GM23248 (cell line): ENCODE results near the gene PTPRH. TPM values are rescaled to one million over a fixed set of nuclear protein-coding genes. Genes with fewer than 3 reads are reported as not detected.

ENCODE experiments used
- DNase-seq: peaks from one replicate; pipeline ENCODE4 v3.0.0-alpha.2; 2015
- H2AFZ ChIP-seq: fragments of 200-600 bp; sonication (generic); 2 replicates; pipeline ENCODE4 v1.6.1; 2016; ENCODE audit warnings: antibody characterized with exemption
- H3F3A ChIP-seq: fragments of 200-600 bp; sonication (generic); 2 replicates; pipeline ENCODE4 v1.6.1; 2016; ENCODE audit warnings: mild to moderate bottlenecking, antibody characterized with exemption, mixed run types; ENCODE audit not compliant: insufficient read depth
- H3K27ac ChIP-seq: fragments of 200-600 bp; sonication (generic); 2 replicates; pipeline ENCODE4 v1.5.1; 2016; ENCODE audit warnings: mild to moderate bottlenecking
- H3K27me3 ChIP-seq: fragments of 200-600 bp; sonication (generic); replicated peaks from 2 replicates; pipeline ENCODE4 v1.6.1; 2016; ENCODE audit warnings: mild to moderate bottlenecking; ENCODE audit not compliant: insufficient read depth
- H3K36me3 ChIP-seq: fragments of 200-600 bp; sonication (generic); 2 replicates; pipeline ENCODE4 v1.6.1; 2016; ENCODE audit warnings: low read depth, mild to moderate bottlenecking
- H3K4me1 ChIP-seq: fragments of 200-600 bp; sonication (generic); 2 replicates; pipeline ENCODE4 v1.6.1; 2016; ENCODE audit warnings: mild to moderate bottlenecking; ENCODE audit not compliant: insufficient read depth
- H3K4me2 ChIP-seq: fragments of 200-600 bp; sonication (generic); one replicate; pipeline ENCODE4 v1.6.1; 2016; ENCODE audit warnings: mild to moderate bottlenecking; ENCODE audit not compliant: unreplicated experiment
- H3K4me3 ChIP-seq: fragments of 200-600 bp; sonication (generic); 2 replicates; pipeline ENCODE4 v1.5.1; 2016; ENCODE audit warnings: mild to moderate bottlenecking
- H3K79me2 ChIP-seq: fragments of 200-600 bp; sonication (generic); 2 replicates; pipeline ENCODE4 v1.6.1; 2016; ENCODE audit warnings: mild to moderate bottlenecking; ENCODE audit not compliant: insufficient read depth
- H3K9ac ChIP-seq: fragments of 200-600 bp; sonication (generic); 2 replicates; pipeline ENCODE4 v1.6.1; 2016; ENCODE audit warnings: mild to moderate bottlenecking
- H3K9me2 ChIP-seq: fragments of 200-600 bp; sonication (generic); 2 replicates; pipeline ENCODE4 v1.6.1; 2016; ENCODE audit warnings: mixed run types, mild to moderate bottlenecking, moderate library complexity; ENCODE audit not compliant: insufficient read depth
- H3K9me3 ChIP-seq: fragments of 200-600 bp; sonication (generic); one replicate; pipeline ENCODE4 v1.6.1; 2017; ENCODE audit warnings: low read depth
- H4K20me1 ChIP-seq: fragments of 200-600 bp; sonication (generic); 2 replicates; pipeline ENCODE4 v1.6.0; 2016; ENCODE audit not compliant: insufficient read depth
- EZH2 ChIP-seq: fragments of 200-600 bp; sonication (generic); IDR thresholded peaks from 2 replicates; pipeline ENCODE4 v1.6.1; 2018; ENCODE audit warnings: antibody characterized with exemption, mild to moderate bottlenecking; ENCODE audit not compliant: insufficient read depth, poor library complexity, severe bottlenecking
- EZH2phosphoT487 ChIP-seq: fragments of 200-600 bp; sonication (generic); IDR thresholded peaks from 2 replicates; pipeline ENCODE4 v1.6.1; 2018; ENCODE audit warnings: antibody characterized with exemption, moderate library complexity, mild to moderate bottlenecking, low read depth; ENCODE audit not compliant: insufficient read depth
- WGBS, 2 experiments: methylation state at CpG; one replicate each; pipeline ENCODE4 v1.1.6; 2015 to 2017; ENCODE audit warnings: low lambda C conversion rate in 2 of 2, low coverage in 1 of 2; ENCODE audit errors: missing lambda C conversion rate in 2 of 2; 5-methylcytosine and 5-hydroxymethylcytosine counted together
- in situ Hi-C: fragments of 300-500 bp; cut with MboI; formaldehyde crosslinking; loops from 2 replicates; pipeline ENCODE4 v1.15.0; 2020
- polyA plus RNA-seq: library from polyadenylated mRNA; unstranded; fragments of >200 nt; fragmentation: Nextera tagmentation; extraction: Ambion mirVana; gene quantifications from 2 replicates; pipeline ENCODE4 v1.2.1, GENCODE V29; 2016
- total RNA-seq: library from RNA; depleted of rRNA; stranded (reverse); fragments of >200 nt; shearing (Covaris generic); gene quantifications from 2 replicates; pipeline ENCODE4 v1.2.3, GENCODE V29; 2014

Gene PTPRH
- total and polyA plus RNA-seq, 2 experiments from 2014 or later: 0.28 to 0.43 TPM

GRCh38 chr19:55153652-55154264 lies 55.5 kb downstream of the PTPRH start:
- H3K79me2 ChIP-seq: no peaks in the 10 kb centered on the region
- H3K4me3 ChIP-seq: no peak overlapping the region
- H3K9me2 ChIP-seq: no peaks in the 10 kb centered on the region
- H3K9me3 ChIP-seq: no peaks in the 10 kb centered on the region
- no peak overlapping the region for H2AFZ ChIP-seq
- H3K9ac ChIP-seq: no peak overlapping the region
- no peak overlapping the region for H3K4me2 ChIP-seq
- no peaks in the 10 kb centered on the region for H3K36me3 ChIP-seq
- peaks cover 23% of the 10 kb centered on the region for H3K27me3 ChIP-seq
- in situ Hi-C loops: no loop called here
- no peak for DNase-seq
- H3K27ac ChIP-seq: no peak overlapping the region
- 0 out of 2 replicates have a peak, but pooled peaks cover 3% of the 10 kb centered on the region for H3F3A ChIP-seq
- no peaks in the 10 kb centered on the region for H3K4me1 ChIP-seq
- no peaks in the 10 kb centered on the region for H4K20me1 ChIP-seq
- 62 to 69% methylated on average over 12 of the region's 12 CpGs for WGBS, 2 experiments
- TF ChIP-seq EZH2phosphoT487 (no peak), EZH2 (no peak)

GRCh38 chr19:55152017-55152416 lies 57.3 kb downstream of the PTPRH start:
- Histone ChIP-seq H3K4me1 (no peaks in the 10 kb centered on the region), H3K27ac (no peak overlapping the region), H2AFZ (no peak overlapping the region), H3K9me2 (no peaks in the 10 kb centered on the region), H3K36me3 (no peaks in the 10 kb centered on the region), H3K27me3 (peaks cover 30% of the 10 kb centered on the region), H3K4me2 (no peak overlapping the region), H3K79me2 (no peaks in the 10 kb centered on the region), H3K9ac (no peak overlapping the region), H3K4me3 (no peak overlapping the region), H3F3A (no peaks in the 10 kb centered on the region), H3K9me3 (no peaks in the 10 kb centered on the region), H4K20me1 (no peaks in the 10 kb centered on the region)
- DNase-seq: no peak
- in situ Hi-C loops: no loop called here
- TF ChIP-seq EZH2 (no peak), EZH2phosphoT487 (no peak)

GRCh38 chr19:55149078-55150003 lies 60.0 kb downstream of the PTPRH start, which contains the start of gene TNNT1:
TNNT1 (minus strand) TSS chr19:55149206; CDS start chr19:55147157, 2,049 bp downstream.
- peak; percentile 16 for DNase-seq
- no peak within 1 kb of the TSS for H3K27ac ChIP-seq

GRCh38 chr19:55147545-55148251 lies 61.6 kb downstream of the PTPRH start:
- in situ Hi-C loops: loop anchor here (10.0 to 25.0 kb wide), 2 partner anchors 267 to 490 kb away; partner anchors contain the start of genes CCDC106, ZNF580 and ZNF581
- Histone ChIP-seq H3K36me3 (no peaks in the 10 kb centered on the region), H3K4me2 (no peak overlapping the region), H3K4me3 (no peak overlapping the region), H3F3A (no peaks in the 10 kb centered on the region), H2AFZ (no peak overlapping the region), H3K79me2 (no peaks in the 10 kb centered on the region), H3K9ac (no peak overlapping the region), H3K27me3 (peaks cover 21% of the 10 kb centered on the region), H4K20me1 (no peaks in the 10 kb centered on the region), H3K4me1 (no peaks in the 10 kb centered on the region), H3K9me3 (no peaks in the 10 kb centered on the region), H3K9me2 (no peaks in the 10 kb centered on the region), H3K27ac (no peak overlapping the region)
- no peak for DNase-seq
- WGBS, 2 experiments: 4 to 14% methylated on average over 2 to 8 of the region's 9 CpGs
- TF ChIP-seq EZH2phosphoT487: no peak
- TF ChIP-seq EZH2: no peak

More at GRCh38 chr19:55149078-55150003, 60.0 kb downstream of the PTPRH start, which contains the start of gene TNNT1:
- WGBS, 2 experiments: 1 to 5% methylated on average over 12 to 16 of the region's 18 CpGs
- H3K36me3 ChIP-seq: no peaks in the 10 kb centered on the region
- H3K4me1 ChIP-seq: no peaks in the 10 kb centered on the region
- no peak within 1 kb of the TSS for H3K9ac ChIP-seq
- no peaks in the 10 kb centered on the region for H3K79me2 ChIP-seq
- in situ Hi-C loops: loop anchor here (10.0 to 25.0 kb wide), 2 partner anchors 265 to 488 kb away; partner anchors contain the start of genes CCDC106, ZNF580 and ZNF581
- no peak within 1 kb of the TSS for H3K4me3 ChIP-seq
- H3K4me2 ChIP-seq: no peak within 1 kb of the TSS
- H3F3A ChIP-seq: no peaks in the 10 kb centered on the region
- no peaks in the 10 kb centered on the region for H4K20me1 ChIP-seq
- H3K9me2 ChIP-seq: no peaks in the 10 kb centered on the region
- H3K27me3 ChIP-seq: peaks cover 21% of the 10 kb centered on the region
- no peak for TF ChIP-seq EZH2
- TF ChIP-seq EZH2phosphoT487: no peak
- no peak within 1 kb of the TSS for H2AFZ ChIP-seq
- no peaks in the 10 kb centered on the region for H3K9me3 ChIP-seq
